Lower lobe of right lung (tissue), 2 donors: ENCODE results near the gene KDM6A. TPM values are rescaled to one million over a fixed set of nuclear protein-coding genes. Genes with fewer than 3 reads are reported as not detected.

Experiments
- ATAC-seq, 2 donors: fragments of 200-7000 bp; cut with Tn5 transposase; one replicate each; pipeline ENCODE4 v1.9.1; 2020 to 2022; ENCODE audit warnings: mild to moderate bottlenecking in 2 of 2, moderate library complexity in 2 of 2
- DNase-seq: peaks from one replicate; pipeline ENCODE4 v3.0.0-alpha.2; 2020
- H3K27ac ChIP-seq: fragments of 200-600 bp; one replicate; pipeline ENCODE4 v1.8.0; 2022
- H3K27me3 ChIP-seq: fragments of 200-600 bp; one replicate; pipeline ENCODE4 v1.8.0; 2022; ENCODE audit warnings: low read depth
- H3K36me3 ChIP-seq: fragments of 200-600 bp; one replicate; pipeline ENCODE4 v1.8.0; 2022; ENCODE audit warnings: mild to moderate bottlenecking
- H3K4me1 ChIP-seq: fragments of 200-600 bp; one replicate; pipeline ENCODE4 v1.8.0; 2022
- H3K4me3 ChIP-seq: fragments of 200-600 bp; one replicate; pipeline ENCODE4 v1.8.0; 2022; ENCODE audit warnings: mild to moderate bottlenecking
- H3K9me3 ChIP-seq: fragments of 200-600 bp; one replicate; pipeline ENCODE4 v1.8.0; 2022
- intact Hi-C: fragments of 100-400 bp; cut with DNase I; formaldehyde crosslinking; loops from one replicate; pipeline ENCODE4 v1.11.0; 2022
- total RNA-seq: library from RNA; stranded (reverse); fragmentation: NEBNext Ultra II Directional; extraction: Animal tissue kit (Norgen Biotek cat#: 25700); gene quantifications from one replicate; pipeline ENCODE4 v1.2.1, GENCODE V29; 2021
- TF ChIP-seq, protein P1 (sequence below): fragments of 200-600 bp; IDR thresholded peaks from one replicate; pipeline ENCODE4 v1.8.0; 2022; ENCODE audit warnings: antibody characterized with exemption, mild to moderate bottlenecking
- donor health status: DM: no; HTN: yes; CAD: no; lungs with severe emphysema.

Gene KDM6A
- total RNA-seq, 1 donor from 2014 or later: 27.0 TPM

GRCh38 chrX:45157647-45158046 is 284.7 kb downstream of the KDM6A start:
- no peak overlapping the region for H3K27ac ChIP-seq

More at GRCh38 chrX:45157647-45158046, 284.7 kb downstream of the KDM6A start:
- TF ChIP-seq, protein P1, sequence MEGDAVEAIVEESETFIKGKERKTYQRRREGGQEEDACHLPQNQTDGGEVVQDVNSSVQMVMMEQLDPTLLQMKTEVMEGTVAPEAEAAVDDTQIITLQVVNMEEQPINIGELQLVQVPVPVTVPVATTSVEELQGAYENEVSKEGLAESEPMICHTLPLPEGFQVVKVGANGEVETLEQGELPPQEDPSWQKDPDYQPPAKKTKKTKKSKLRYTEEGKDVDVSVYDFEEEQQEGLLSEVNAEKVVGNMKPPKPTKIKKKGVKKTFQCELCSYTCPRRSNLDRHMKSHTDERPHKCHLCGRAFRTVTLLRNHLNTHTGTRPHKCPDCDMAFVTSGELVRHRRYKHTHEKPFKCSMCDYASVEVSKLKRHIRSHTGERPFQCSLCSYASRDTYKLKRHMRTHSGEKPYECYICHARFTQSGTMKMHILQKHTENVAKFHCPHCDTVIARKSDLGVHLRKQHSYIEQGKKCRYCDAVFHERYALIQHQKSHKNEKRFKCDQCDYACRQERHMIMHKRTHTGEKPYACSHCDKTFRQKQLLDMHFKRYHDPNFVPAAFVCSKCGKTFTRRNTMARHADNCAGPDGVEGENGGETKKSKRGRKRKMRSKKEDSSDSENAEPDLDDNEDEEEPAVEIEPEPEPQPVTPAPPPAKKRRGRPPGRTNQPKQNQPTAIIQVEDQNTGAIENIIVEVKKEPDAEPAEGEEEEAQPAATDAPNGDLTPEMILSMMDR: no peak
- no peaks in the 10 kb centered on the region for H3K27me3 ChIP-seq
- intact Hi-C loops: no loop called here
- no peaks in the 10 kb centered on the region for H3K36me3 ChIP-seq
- no peaks in the 10 kb centered on the region for H3K9me3 ChIP-seq
- no peak for ATAC-seq
- H3K4me3 ChIP-seq: no peak overlapping the region
- no peaks in the 10 kb centered on the region for H3K4me1 ChIP-seq
- DNase-seq: no peak

Other genes starting within 250 kb of the KDM6A start
- not detected for gene DUSP21, start 29.2 kb upstream of the KDM6A start, total RNA-seq